DMS53 treated with DMSO at 0.1 percent for 48 hours (cell line): ENCODE results near the gene KCNJ11.
A peak's percentile ranks its signal among the peaks of the same experiment; 100 is the strongest.
"Not testable (repeated sequence)": the region's sequence is repeated elsewhere in the genome, so short reads cannot be mapped to it uniquely, and the experiment has no call there.

ENCODE experiments used
- DNase-seq: peaks from one replicate; lab custom pipeline; 2025; ENCODE audit not compliant: unreplicated experiment; lab: John Stamatoyannopoulos, UW

Gene KCNJ11

DNA sequence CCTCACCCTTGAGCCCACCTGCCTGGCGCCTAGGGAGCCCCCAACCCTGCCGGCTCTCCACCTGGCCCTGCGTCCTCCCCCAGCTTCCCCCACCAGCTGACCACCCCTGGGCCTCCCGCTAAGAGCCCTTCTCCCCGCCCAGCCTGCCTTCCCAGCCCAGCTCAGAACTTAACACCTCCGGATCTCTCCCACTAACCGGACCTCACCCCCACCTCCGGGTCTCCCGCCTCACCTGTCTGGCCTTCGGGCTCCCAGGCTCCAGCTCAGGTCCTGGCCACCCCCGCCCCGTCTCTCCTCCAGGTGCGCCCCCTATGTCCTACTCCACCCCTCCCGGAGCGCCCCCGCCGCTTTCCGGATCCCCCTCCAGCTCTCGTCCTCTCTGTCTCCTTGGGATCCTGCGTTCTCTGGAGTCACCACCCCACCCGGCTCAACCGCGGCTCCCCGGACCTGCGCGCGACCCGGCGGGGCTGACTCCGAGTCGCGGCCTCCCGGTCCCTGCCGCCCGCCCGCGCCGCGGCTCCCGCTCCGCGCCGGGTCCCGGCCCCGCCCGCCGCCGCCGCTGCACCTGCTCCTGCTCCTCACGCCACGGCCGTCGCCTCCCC lies at the start of gene KCNJ11:
KCNJ11 (minus strand) TSS at position 51 of the 602 bp plus-strand sequence. CDS start 568 bp downstream, outside the sequence.
- DNase-seq, result peak; percentile 62

- no peak for DNase-seq
Observed at GRCh38 chr11:17437366-17437765, 48.9 kb upstream of the KCNJ11 start.

DNA sequence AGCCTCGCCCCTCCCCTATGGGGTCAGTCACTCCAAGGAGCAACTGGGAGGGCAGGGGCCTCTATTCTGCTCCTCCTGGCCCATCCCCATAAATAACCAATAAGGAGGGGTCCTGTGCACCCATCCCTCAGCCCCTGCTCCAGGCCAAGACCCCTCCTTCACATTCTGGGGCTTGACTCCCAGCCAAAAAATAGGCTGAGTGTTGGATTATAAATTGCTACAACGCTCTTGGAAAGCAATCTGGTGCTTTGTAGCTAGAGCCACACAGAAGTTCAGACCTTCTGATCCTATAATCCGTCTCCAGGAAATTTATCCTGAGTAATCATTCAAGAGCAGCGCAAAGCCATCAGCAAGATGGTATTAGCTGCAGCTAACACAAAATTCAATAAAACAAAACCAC lies 45.6 kb upstream of the KCNJ11 start:
- DNase-seq, result no peak

GRCh38 chr11:17432002-17432401 lies 43.5 kb upstream of the KCNJ11 start:
- no peak for DNase-seq

DNA sequence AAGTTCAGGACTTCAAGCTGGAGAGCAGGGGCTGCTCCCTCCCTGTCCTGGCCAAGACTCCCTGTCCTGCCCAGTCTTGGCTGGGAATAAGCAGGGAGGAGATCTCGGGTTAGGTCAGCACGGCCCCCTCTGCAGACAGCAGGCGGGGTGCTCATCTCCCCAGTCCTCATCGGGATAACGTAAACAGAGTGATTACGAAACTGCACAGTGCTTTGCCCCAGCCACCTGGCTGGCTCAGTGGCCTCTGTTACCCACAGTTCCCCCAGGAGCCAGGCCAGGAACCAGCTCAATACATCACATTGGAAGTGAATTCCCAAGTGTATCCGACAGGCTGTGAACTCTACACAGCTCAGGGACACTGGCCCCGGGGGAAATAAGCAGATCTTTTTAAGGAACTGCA lies 42.7 kb upstream of the KCNJ11 start:
- DNase-seq, result no peak

DNA sequence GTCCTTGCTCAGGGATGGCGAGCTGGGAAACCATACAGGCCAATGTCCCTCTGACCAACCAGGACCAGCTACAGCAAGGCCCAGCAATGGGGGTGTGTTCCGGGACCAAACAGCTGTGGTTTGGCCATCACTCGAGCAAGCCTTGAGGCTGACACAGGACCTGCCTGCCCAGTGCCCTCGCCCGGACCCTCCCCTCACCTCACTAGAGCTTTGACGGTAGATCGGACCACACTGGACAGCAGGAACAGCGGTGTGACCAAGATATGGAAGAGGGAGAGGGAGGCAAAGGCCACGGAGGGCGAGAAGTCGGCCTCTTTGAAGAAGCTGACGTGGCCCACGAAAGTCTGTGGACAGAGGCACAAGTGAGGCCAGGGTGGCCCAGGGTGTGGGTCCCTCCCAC lies 42.2 kb upstream of the KCNJ11 start:
- no peak for DNase-seq

DNA sequence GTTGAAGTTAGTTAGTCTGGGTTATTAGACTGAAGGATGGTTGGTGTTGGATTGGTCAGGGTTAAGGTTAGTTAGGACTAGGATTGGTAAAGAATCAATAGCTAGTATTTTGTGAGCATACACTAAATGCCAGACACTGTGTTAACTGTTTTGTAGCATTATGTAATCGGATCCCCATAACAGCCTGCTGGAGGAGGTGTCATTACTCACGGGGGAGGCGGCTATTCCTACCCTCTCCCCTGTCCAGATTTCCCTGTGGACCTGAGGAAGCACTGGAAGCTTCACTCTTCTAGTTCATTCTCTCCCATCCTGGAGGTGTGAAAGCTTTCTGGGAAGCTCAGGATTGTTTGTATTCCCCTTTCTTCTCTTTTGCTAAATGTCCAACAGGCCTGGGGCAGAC lies 40.5 kb upstream of the KCNJ11 start:
- no peak for DNase-seq

DNA sequence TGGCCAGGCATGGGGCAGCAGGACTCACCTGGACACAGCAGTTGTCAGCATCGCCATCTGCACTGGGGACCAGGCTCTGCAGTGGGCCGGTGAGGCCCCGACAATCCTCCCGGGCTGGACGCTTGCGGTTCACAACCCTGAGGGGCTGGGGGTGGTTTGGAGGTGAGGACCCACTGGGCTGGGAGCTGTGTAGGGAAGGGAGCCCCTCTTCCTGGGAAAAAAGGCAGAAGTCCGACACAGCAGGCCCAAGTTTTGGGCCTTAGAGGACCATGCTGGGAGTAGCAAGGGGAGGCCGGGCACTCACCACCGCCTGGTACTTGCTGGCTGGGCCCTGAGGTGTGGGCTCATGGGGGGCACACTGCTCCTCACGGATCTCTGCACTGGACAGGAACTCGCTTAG lies 39.8 kb upstream of the KCNJ11 start:
- DNase-seq, result no peak

- not testable (repeated sequence) for DNase-seq
Observed at GRCh38 chr11:17426233-17426632, 37.8 kb upstream of the KCNJ11 start.

DNA sequence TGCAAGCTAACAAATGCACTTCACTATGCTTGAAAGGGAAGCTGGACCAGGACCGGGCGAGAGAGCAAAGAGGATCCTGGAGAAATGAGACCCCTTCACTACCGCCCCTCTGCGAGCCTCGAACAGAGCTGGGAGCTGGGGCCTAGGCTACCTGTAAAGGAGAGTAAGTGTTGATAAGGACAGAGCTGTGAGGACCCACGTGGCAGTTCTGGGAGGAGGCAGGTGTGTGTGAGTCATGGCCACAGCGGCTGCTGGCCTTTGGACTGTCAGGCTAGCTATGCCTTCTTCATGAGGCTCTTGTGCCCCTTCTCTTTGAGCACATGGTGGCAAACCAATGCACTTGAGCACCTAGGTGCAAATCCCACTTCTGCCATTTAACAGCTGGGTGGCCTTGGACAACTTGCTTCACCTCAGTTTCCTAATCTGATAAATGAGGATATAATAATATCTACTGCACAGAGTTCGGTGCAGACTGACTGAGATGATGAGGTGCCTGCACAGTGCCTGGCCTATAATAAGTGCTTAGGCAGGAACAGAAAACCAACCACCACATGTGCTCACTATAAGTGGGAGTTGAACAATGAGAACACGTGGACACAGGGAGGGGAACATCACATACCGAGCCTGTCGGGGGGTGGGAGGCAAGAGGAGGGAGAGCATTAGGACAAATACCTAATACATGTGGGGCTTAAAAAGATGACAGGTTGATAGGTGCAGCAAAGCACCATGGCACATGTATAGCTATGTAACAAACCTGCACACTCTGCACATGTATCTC lies 35.3 kb upstream of the KCNJ11 start:
- DNase-seq, result peak; percentile 85

GRCh38 chr11:17421781-17422180 lies 33.3 kb upstream of the KCNJ11 start:
- no peak for DNase-seq

- DNase-seq, result no peak
Observed at GRCh38 chr11:17418444-17419081, 30.1 kb upstream of the KCNJ11 start.

DNA sequence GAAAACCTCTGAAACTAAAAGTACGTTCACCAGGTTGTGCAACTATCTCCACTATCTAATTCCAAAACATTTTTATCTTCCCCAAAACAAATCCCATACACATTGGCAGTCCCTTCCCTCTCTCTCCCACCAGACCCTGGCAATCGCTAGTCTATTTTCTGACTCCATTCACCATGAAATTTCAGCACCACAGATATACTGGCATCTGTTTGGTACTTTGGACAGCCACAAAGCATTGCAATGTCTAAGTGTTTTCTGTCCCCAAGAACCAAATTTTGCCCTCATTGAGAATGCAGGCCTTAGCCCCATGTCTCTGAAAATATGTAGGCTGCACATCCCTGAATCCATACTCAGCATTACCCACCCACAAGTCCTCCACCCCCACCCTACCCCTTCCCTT lies 28.0 kb upstream of the KCNJ11 start:
- no peak for DNase-seq

DNA sequence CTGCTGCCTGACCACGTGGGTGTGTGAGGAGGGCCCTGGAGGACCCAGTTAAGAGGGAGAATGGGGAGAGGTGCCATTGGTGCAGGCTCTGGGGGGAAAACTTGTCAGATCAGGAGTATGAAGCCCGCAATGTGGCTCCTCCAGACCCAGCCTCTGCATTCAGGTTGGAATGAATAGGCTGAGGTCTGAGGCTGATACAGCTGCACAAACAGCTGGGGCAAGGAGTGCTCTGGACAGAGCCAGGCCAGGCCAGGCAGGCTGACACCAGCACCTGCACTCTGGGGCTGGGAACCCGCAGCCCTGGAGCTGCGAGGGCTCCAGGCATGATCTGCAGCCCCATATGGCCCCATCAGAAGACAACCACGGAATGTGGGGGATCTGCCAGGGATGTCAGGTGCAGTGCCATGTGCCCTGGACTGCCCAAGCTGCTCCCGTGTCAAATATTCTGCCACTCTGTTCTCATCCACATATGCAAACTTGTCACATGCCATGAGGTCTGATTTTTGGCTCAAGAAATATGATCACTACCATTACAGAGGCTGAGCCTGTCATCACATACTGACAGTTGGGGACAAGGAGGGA lies 27.2 kb upstream of the KCNJ11 start:
- no peak for DNase-seq

DNA sequence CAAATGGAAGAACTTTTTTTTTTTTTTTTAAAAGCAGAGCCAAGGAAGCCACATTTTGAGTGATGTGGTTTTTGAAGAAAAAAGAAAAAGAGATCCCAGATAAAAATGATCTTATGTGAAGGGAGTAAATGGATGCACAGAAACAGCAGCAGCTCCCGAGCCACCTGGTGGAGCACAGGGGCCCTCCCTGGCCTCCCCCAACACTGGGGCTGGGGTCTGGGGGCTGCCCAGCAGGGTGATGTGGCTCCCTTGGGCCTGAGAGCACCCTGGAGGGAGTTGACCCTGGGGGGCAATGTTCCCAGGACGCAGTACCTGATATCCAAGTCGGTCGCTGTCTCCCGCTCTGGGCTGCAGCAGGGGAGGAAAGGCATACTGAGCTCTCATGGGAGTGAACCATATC lies 26.5 kb upstream of the KCNJ11 start:
- DNase-seq, result no peak

- peak; percentile 89 for DNase-seq
Observed at GRCh38 chr11:17414317-17414737, 25.9 kb upstream of the KCNJ11 start.

- DNase-seq, result peak; percentile 98
Observed at GRCh38 chr11:17413414-17414316, 25.2 kb upstream of the KCNJ11 start.

DNA sequence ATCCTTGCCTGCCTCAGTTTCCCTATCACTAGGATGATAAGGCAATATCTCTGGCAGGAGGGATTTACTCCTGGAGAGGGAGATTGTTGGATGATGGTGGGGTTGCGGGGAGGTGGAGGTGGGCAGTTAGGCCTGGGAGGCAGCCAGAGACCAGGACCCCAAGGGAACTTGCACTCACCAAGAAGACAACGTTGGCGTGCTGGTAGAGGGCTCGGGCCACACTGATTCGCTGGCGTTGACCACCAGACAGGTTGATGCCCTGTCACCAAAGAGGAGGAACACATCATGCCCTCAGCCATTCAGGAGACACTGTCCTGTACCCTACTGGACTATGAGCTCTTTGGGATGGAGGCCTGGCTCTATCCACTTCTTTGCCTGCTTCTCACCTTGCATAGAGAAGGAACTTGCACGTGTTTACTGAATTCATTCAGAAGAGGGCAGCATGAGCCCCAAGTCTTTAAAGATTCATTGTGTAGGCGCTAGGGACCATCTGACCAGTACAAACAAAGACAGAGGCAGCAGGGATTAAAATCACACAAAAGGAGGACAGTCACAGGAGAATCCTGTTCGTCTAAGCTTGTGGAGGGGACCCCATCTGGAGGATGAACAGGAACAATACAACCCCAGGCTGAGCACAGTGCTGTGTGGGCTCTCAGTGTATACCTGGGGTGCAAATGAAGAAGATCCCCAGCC lies 24.2 kb upstream of the KCNJ11 start:
- DNase-seq, result peak; percentile 68

GRCh38 chr11:17411418-17411817 lies 23.0 kb upstream of the KCNJ11 start:
- no peak for DNase-seq
